Activated naive CD4-positive, alpha-beta T cell treated with anti-CD3 and anti-CD28 coated beads, Interleukin-2, amount 50 U/mL, for 24 hours (primary cell): ENCODE measurements around the gene ADAM20.

Experiments used
- H3K27ac Mint-ChIP-seq: one replicate; pipeline ENCODE4 v1.8.0; 2021; ENCODE audit warnings: mild to moderate bottlenecking, mixed read lengths
- H3K27me3 Mint-ChIP-seq: one replicate; pipeline ENCODE4 v1.8.0; 2021; ENCODE audit warnings: mixed read lengths
- H3K36me3 Mint-ChIP-seq: one replicate; pipeline ENCODE4 v1.8.0; 2021; ENCODE audit warnings: mixed read lengths
- H3K4me1 Mint-ChIP-seq: one replicate; pipeline ENCODE4 v1.8.0; 2021; ENCODE audit warnings: mixed read lengths
- H3K4me3 Mint-ChIP-seq: one replicate; pipeline ENCODE4 v1.8.0; 2021; ENCODE audit warnings: mild to moderate bottlenecking, mixed read lengths
- H3K9me3 Mint-ChIP-seq: one replicate; pipeline ENCODE4 v1.8.0; 2021; ENCODE audit warnings: mixed read lengths

Gene ADAM20

GRCh38 chr14:70534904-70535303 lies at the start of gene ADAM20:
ADAM20 (minus strand) TSS chr14:70535004; CDS start chr14:70524757, 10,247 bp downstream.
- no peaks in the 10 kb centered on the region for H3K27me3 Mint-ChIP-seq
- no peak within 1 kb of the TSS for H3K27ac Mint-ChIP-seq
- peaks cover 7% of the 10 kb centered on the region for H3K9me3 Mint-ChIP-seq
- no peak within 1 kb of the TSS for H3K4me3 Mint-ChIP-seq
- H3K36me3 Mint-ChIP-seq, result peaks cover 37% of the 10 kb centered on the region
- peaks cover 4% of the 10 kb centered on the region for H3K4me1 Mint-ChIP-seq

GRCh38 chr14:70576891-70577290 lies 42.1 kb upstream of the ADAM20 start:
- Mint-ChIP-seq H3K36me3 (peaks cover 38% of the 10 kb centered on the region), H3K9me3 (no peaks in the 10 kb centered on the region), H3K27ac (no peak overlapping the region), H3K27me3 (no peaks in the 10 kb centered on the region), H3K4me1 (peaks cover 13% of the 10 kb centered on the region), H3K4me3 (no peak overlapping the region)

GRCh38 chr14:70573050-70573449 lies 38.2 kb upstream of the ADAM20 start:
- Mint-ChIP-seq H3K27ac (no peak overlapping the region), H3K4me1 (peaks cover 38% of the 10 kb centered on the region), H3K36me3 (peaks cover 51% of the 10 kb centered on the region), H3K27me3 (no peaks in the 10 kb centered on the region), H3K9me3 (no peaks in the 10 kb centered on the region), H3K4me3 (no peak overlapping the region)

GRCh38 chr14:70571139-70571538 lies 36.3 kb upstream of the ADAM20 start:
- H3K9me3 Mint-ChIP-seq, result peaks cover 4% of the 10 kb centered on the region
- no peaks in the 10 kb centered on the region for H3K27me3 Mint-ChIP-seq
- no peak overlapping the region for H3K27ac Mint-ChIP-seq
- peaks cover 60% of the 10 kb centered on the region for H3K36me3 Mint-ChIP-seq
- H3K4me1 Mint-ChIP-seq, result peaks cover 39% of the 10 kb centered on the region
- H3K4me3 Mint-ChIP-seq, result no peak overlapping the region

DNA sequence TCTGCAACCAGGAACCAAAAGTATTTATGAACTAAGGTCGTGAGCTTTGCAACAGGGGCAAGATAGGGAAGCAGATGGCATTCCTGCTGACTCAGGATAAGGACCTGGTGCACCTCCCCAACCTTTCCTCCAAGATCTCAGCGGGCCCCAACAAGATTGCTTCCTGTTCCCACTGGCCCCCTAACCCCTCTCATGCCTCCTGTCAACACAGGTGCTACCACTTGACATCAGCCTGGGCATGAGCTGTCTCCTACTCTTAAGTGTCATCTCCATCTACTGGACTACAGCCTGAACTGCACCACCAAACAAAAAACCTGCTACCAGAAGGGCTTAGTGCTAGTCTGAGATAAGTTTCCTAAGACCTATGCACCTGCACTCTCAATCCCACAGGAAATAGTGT lies 33.0 kb upstream of the ADAM20 start:
- Mint-ChIP-seq H3K4me1 (peaks cover 35% of the 10 kb centered on the region), H3K36me3 (peaks cover 70% of the 10 kb centered on the region), H3K4me3 (no peak overlapping the region), H3K27ac (no peak overlapping the region), H3K9me3 (peaks cover 16% of the 10 kb centered on the region), H3K27me3 (no peaks in the 10 kb centered on the region)

DNA sequence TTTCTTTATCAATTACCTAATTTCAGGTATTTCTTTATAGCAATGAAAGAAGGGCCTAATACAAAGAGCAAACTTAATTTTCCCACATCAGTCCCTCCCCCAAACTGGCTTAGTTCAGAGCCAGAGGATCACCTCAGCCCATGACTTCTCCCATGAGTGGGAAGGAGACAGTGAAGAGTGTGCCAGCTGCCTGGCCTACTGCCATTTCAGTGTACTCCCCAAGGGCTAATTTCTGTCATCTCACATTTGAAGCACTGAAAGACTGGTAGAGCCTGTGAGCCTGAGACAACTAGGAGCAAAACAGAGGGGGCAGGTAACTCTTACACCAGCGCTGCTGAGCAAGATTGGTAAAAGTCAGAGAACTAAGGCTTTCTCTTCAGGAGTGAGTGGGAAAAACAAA lies 29.1 kb upstream of the ADAM20 start:
- H3K36me3 Mint-ChIP-seq, result peaks cover 66% of the 10 kb centered on the region

DNA sequence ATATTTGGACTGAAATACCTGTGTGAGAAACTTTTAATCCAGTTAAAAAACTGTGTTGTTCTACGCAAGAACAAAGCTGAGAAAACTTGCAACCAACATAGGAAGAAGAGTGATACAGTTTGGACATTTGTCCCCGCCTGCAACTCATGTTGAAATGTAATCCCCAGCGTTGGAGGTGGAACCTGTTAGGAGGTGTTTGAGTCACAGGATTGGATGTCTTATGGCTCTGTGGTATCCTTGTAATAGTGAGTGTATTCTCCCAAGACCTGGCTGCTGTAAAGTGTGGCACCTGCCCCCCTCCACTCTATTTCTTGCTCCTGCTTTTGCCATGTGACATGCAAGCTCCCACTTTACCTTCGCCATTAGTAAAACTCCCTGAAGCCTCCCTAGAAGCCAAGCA lies 28.6 kb upstream of the ADAM20 start:
- H3K9me3 Mint-ChIP-seq, result peaks cover 33% of the 10 kb centered on the region
- H3K36me3 Mint-ChIP-seq, result peaks cover 62% of the 10 kb centered on the region
- no peak overlapping the region for H3K27ac Mint-ChIP-seq
- no peaks in the 10 kb centered on the region for H3K27me3 Mint-ChIP-seq
- peaks cover 3% of the 10 kb centered on the region for H3K4me1 Mint-ChIP-seq
- no peak overlapping the region for H3K4me3 Mint-ChIP-seq

More for the DNA sequence above, 29.1 kb upstream of the ADAM20 start:
- no peaks in the 10 kb centered on the region for H3K27me3 Mint-ChIP-seq
- H3K4me1 Mint-ChIP-seq, result peaks cover 3% of the 10 kb centered on the region
- H3K9me3 Mint-ChIP-seq, result peaks cover 33% of the 10 kb centered on the region
- H3K27ac Mint-ChIP-seq, result no peak overlapping the region
- H3K4me3 Mint-ChIP-seq, result no peak overlapping the region

- Mint-ChIP-seq H3K27me3 (no peaks in the 10 kb centered on the region), H3K4me1 (no peaks in the 10 kb centered on the region), H3K9me3 (peaks cover 20% of the 10 kb centered on the region), H3K27ac (no peak overlapping the region), H3K4me3 (no peak overlapping the region), H3K36me3 (peaks cover 34% of the 10 kb centered on the region)
These were observed 23.6 kb upstream of the ADAM20 start for GRCh38 chr14:70558356-70558755.

DNA sequence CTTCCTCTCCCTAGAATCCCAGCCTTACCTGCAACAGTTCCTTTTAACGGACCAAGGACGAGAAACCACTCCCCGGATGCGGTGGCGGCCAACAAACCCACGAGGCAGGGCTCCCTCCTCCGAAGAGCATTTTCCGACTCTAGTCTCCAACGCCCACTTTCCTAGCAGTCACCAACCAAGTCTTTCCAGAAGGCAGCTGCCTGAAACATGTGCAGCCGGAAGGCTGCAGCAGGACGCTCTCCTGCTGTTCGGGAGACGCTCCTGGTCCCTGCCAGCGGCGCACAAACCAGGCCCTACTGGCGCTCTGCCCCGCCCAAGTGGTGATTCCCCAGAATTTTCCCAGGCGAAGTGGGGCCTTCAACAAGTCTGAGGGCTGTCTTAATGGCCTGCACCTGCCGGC lies 21.1 kb upstream of the ADAM20 start:
- Mint-ChIP-seq H3K9me3 (peaks cover 4% of the 10 kb centered on the region), H3K36me3 (peaks cover 13% of the 10 kb centered on the region), H3K4me1 (no peaks in the 10 kb centered on the region), H3K27me3 (no peaks in the 10 kb centered on the region), H3K27ac (no peak overlapping the region), H3K4me3 (no peak overlapping the region)

DNA sequence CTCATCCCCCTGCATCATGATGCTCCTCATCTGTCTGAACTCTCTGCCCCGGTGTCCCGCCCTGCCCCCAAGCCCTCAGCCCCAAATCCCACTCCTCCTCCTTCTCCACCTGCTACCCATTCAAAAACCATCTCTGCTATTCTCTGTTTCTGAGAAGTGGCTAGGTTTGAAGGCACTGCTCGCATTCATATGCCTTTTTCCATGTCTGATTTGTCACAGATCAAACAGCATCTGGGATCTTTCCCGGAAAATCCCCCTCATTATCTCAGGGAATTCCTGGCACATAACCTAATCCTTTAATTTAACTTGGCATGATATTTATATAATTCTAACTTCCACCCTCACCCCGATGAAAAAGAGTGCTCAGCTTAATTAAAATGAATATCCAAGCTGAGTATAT lies 3.3 kb upstream of the ADAM20 start:
- H3K27ac Mint-ChIP-seq, result no peak overlapping the region
- no peak overlapping the region for H3K4me3 Mint-ChIP-seq
- peaks cover 4% of the 10 kb centered on the region for H3K4me1 Mint-ChIP-seq
- peaks cover 23% of the 10 kb centered on the region for H3K36me3 Mint-ChIP-seq
- H3K9me3 Mint-ChIP-seq, result peaks cover 3% of the 10 kb centered on the region
- no peaks in the 10 kb centered on the region for H3K27me3 Mint-ChIP-seq

DNA sequence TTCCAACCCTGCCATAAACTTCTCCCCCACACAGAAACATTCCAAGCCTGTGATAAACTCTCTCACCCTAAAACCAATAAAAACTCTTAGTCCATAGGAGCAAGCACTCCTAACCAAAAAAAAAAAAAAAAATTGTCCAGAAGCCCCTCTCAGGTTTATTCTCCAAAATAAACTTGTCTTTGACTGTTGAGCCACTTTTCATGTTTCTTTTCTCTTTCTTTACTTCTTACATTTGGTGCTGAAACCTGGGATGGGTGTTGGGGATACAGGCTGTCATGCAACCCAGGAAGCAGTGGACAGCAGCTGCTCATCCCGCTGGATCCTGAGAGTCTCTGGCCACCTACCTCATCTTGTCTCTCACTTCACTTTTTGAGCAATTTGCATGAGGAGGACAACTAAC lies 2.0 kb upstream of the ADAM20 start:
- H3K4me3 Mint-ChIP-seq, result no peak overlapping the region
- no peak overlapping the region for H3K27ac Mint-ChIP-seq
- peaks cover 7% of the 10 kb centered on the region for H3K9me3 Mint-ChIP-seq
- H3K36me3 Mint-ChIP-seq, result peaks cover 33% of the 10 kb centered on the region
- H3K27me3 Mint-ChIP-seq, result no peaks in the 10 kb centered on the region
- peaks cover 4% of the 10 kb centered on the region for H3K4me1 Mint-ChIP-seq

GRCh38 chr14:70530417-70530816 lies 4.4 kb downstream of the ADAM20 start:
- Mint-ChIP-seq H3K4me3 (no peak overlapping the region), H3K27me3 (no peaks in the 10 kb centered on the region), H3K27ac (no peak overlapping the region), H3K9me3 (peaks cover 7% of the 10 kb centered on the region), H3K36me3 (peaks cover 26% of the 10 kb centered on the region), H3K4me1 (no peaks in the 10 kb centered on the region)

- no peak overlapping the region for H3K4me3 Mint-ChIP-seq
- peaks cover 4% of the 10 kb centered on the region for H3K9me3 Mint-ChIP-seq
- no peak overlapping the region for H3K27ac Mint-ChIP-seq
- H3K27me3 Mint-ChIP-seq, result no peaks in the 10 kb centered on the region
- H3K36me3 Mint-ChIP-seq, result peaks cover 39% of the 10 kb centered on the region
- no peaks in the 10 kb centered on the region for H3K4me1 Mint-ChIP-seq
These were observed 7.2 kb downstream of the ADAM20 start for GRCh38 chr14:70527501-70528105.

GRCh38 chr14:70525691-70526090 lies 9.1 kb downstream of the ADAM20 start:
- H3K4me1 Mint-ChIP-seq, result no peaks in the 10 kb centered on the region
- no peaks in the 10 kb centered on the region for H3K27me3 Mint-ChIP-seq
- peaks cover 36% of the 10 kb centered on the region for H3K36me3 Mint-ChIP-seq
- no peak overlapping the region for H3K4me3 Mint-ChIP-seq
- H3K9me3 Mint-ChIP-seq, result peaks cover 6% of the 10 kb centered on the region
- H3K27ac Mint-ChIP-seq, result no peak overlapping the region

- no peak overlapping the region for H3K27ac Mint-ChIP-seq
These were observed 19.0 kb downstream of the ADAM20 start for GRCh38 chr14:70515811-70516210.

GRCh38 chr14:70514168-70515069 lies 20.4 kb downstream of the ADAM20 start:
- Mint-ChIP-seq H3K9me3 (no peaks in the 10 kb centered on the region), H3K27me3 (no peaks in the 10 kb centered on the region), H3K36me3 (peaks cover 6% of the 10 kb centered on the region), H3K27ac (no peak overlapping the region), H3K4me3 (no peak overlapping the region), H3K4me1 (peaks cover 4% of the 10 kb centered on the region)

More at GRCh38 chr14:70515811-70516210, 19.0 kb downstream of the ADAM20 start:
- no peaks in the 10 kb centered on the region for H3K27me3 Mint-ChIP-seq
- peaks cover 5% of the 10 kb centered on the region for H3K9me3 Mint-ChIP-seq
- H3K36me3 Mint-ChIP-seq, result peaks cover 15% of the 10 kb centered on the region
- H3K4me1 Mint-ChIP-seq, result peaks cover 4% of the 10 kb centered on the region
- no peak overlapping the region for H3K4me3 Mint-ChIP-seq
